Measurements from ENCODE around the gene FOXL1.

DNA sequence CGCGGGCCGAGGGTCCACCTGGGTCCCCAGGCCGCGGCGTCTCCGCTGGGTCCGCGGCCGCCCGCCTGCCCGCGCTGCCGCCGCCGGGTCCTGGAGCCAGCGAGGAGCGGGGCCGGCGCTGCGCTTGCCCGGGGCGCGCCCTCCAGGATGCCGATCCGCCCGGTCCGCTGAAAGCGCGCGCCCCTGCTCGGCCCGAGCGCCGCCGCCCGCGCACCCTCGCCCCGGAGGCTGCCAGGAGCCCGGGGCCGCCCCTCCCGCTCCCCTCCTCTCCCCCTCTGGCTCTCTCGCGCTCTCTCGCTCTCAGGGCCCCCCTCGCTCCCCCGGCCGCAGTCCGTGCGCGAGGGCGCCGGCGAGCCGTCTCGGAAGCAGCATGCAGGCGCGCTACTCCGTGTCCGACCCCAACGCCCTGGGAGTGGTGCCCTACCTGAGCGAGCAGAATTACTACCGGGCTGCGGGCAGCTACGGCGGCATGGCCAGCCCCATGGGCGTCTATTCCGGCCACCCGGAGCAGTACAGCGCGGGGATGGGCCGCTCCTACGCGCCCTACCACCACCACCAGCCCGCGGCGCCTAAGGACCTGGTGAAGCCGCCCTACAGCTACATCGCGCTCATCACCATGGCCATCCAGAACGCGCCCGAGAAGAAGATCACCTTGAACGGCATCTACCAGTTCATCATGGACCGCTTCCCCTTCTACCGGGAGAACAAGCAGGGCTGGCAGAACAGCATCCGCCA, 11.2 kb upstream of the FOXL1 start:
- TF ChIP-seq, protein P1, sequence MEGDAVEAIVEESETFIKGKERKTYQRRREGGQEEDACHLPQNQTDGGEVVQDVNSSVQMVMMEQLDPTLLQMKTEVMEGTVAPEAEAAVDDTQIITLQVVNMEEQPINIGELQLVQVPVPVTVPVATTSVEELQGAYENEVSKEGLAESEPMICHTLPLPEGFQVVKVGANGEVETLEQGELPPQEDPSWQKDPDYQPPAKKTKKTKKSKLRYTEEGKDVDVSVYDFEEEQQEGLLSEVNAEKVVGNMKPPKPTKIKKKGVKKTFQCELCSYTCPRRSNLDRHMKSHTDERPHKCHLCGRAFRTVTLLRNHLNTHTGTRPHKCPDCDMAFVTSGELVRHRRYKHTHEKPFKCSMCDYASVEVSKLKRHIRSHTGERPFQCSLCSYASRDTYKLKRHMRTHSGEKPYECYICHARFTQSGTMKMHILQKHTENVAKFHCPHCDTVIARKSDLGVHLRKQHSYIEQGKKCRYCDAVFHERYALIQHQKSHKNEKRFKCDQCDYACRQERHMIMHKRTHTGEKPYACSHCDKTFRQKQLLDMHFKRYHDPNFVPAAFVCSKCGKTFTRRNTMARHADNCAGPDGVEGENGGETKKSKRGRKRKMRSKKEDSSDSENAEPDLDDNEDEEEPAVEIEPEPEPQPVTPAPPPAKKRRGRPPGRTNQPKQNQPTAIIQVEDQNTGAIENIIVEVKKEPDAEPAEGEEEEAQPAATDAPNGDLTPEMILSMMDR (IDR thresholded peaks at IDR 0.05) = no peak
- TF ChIP-seq POLR2A (IDR thresholded peaks at IDR 0.05) = peak in 1 of 2 donors; percentile 6

Measured in uterus (tissue), 2 donors.